ENCODE results near the gene STARD13.
"Not testable (repeated sequence)": the region's sequence is repeated elsewhere in the genome, so short reads cannot be mapped to it uniquely, and the experiment has no call there.

STARD13 gene

GRCh38 chr13:33169273-33169980 is 116.1 kb downstream of the STARD13 start:
- no peak for DNase-seq

DNA sequence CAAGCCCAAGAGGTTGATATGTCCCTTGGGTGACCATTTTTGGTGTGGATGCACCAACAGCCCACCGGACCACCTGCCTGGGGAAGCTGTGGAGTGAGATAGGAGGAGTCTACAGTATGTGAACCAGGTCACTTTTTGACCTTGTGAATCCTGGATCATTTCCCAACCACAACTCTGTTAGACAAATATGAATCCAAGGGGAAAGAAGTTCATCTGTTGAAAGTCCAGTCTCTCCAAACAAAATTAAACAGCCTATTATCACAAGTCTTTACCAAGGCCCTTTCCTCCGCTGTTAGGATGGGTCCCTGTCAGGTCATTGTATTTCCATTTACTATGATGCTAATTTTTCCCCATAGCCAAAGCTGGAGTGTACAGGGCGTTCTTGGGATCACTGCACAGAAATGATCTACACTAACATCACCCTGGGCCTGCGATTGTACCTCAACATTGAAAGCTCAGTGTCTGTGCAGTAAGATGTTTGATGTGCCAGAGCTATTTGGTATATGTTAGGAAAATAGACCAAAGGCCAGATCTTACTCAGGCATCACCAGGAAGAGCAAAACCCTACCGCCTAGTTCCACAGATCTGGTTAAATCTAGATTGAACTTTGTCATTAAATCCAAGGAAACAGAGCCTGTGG is 117.1 kb downstream of the STARD13 start:
- no peak for DNase-seq

- no peak for DNase-seq
Observed at GRCh38 chr13:33167491-33167890, 118.1 kb downstream of the STARD13 start.

GRCh38 chr13:33165787-33166186 is 119.8 kb downstream of the STARD13 start:
- DNase-seq = no peak

GRCh38 chr13:33164331-33164730 is 121.2 kb downstream of the STARD13 start:
- DNase-seq = no peak

GRCh38 chr13:33162725-33163124 is 122.8 kb downstream of the STARD13 start:
- DNase-seq = not testable (repeated sequence)

DNA sequence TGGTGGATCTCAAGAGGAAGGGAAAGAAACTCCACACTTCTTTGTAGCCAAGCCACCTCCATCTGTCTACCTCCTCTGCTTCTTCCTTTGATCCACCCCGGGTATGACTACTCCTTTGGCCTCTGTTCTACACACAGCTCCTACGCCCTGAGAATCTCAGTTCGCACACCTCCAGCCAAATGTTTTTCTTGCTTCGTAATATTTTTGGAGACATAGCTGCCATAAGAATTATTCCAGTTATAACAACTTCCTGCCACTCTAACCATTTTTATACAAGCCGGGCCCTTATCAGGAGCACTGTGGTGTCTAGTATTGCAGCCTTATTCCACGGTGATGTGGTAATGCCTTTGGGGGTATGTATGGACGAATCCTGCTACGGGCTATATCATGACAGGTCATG is 126.7 kb downstream of the STARD13 start:
- DNase-seq = no peak

- no peak for DNase-seq
Observed at GRCh38 chr13:33158271-33158670, 127.3 kb downstream of the STARD13 start.

DNA sequence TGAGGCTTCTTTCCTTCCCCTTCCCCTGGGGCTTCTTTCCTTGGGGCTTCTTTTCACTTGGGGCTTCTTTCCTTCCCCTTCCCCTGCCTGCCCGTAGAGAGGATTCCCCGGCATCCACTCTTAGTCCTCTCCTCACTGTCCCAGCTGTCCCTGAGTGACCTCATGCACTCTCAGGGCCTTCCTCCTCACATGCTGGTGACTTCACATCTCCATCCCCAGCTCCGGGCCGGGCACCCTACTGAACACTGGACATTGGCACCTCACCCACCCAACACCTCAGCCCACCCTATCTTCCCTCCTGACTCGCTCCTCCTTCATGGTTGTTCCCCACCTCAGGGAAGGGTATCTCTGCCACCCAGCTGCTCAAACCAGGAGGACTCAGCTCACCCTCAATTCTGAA is 130.6 kb downstream of the STARD13 start:
- DNase-seq = no peak

DNA sequence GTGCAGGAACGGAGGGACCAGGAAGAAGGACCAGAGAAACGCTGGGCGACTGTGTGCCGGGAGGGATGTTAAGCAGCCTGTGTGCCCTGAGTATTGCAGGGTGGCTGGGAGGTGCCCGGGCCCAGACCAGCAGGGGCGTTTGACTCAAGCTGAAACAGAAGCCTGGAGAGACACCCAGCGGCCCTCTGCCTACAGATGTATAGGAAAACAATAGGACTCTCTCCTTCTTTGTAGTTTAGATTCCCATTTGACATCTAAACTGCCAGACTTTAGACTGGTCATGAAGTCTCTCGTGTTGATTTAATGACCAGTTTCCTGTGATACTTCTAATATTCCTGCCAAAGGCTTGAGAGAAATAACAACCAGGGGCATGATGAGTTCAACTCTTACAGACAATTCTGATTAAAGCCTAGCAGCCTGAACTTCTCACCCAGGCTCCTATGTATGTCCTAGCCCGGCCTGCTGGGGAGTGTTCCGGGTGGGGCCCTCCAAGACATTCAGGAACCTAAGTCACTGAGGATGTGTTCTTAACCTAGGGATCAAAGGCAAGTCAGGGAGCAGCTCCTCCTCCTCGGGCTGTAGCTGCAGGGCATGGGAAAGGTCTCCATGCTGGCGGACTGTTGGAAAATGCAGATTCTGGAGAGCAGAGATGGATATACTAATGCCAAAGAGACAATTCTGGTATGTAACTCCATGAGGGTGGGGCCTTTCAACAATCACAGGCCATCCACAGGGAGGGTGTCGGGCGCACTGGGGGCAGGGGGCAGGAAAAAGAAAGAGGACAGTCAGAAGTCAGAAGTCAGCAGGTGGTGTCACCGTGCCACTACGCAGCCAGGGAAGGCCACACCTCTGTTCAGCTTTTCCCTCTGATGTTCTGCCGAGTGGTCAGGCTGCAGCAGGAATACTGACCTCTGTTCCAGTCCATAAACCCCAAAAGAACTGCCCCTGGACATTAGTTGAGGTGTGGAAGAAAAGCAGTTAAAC is 131.8 kb downstream of the STARD13 start:
- no peak for DNase-seq

DNA sequence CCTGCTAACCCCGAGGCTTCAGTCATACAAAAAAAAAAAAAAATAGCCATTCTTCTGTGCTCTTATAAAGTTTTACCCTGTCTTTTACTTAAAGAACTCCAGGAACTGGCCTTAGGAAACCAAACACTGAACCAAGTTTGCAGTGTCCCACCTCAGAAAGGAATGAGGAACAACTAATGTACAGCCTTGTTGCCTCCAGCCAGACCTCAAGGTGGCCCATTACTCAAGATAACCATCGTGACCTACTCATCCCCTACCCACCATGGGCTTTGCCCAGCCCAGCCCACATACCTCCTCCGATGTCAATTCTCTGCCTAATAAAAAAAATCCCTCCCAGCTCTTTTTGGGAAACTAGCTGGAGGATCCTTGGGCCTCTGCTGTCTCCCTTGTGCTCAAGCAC is 133.2 kb downstream of the STARD13 start:
- DNase-seq = no peak

- DNase-seq = no peak
Observed at GRCh38 chr13:33150662-33151061, 134.9 kb downstream of the STARD13 start.

GRCh38 chr13:33150126-33150525 is 135.4 kb downstream of the STARD13 start:
- no peak for DNase-seq

- no peak for DNase-seq
Observed at GRCh38 chr13:33147832-33148231, 137.7 kb downstream of the STARD13 start.

- DNase-seq = no peak
Observed at GRCh38 chr13:33146843-33147611, 138.5 kb downstream of the STARD13 start.

DNA sequence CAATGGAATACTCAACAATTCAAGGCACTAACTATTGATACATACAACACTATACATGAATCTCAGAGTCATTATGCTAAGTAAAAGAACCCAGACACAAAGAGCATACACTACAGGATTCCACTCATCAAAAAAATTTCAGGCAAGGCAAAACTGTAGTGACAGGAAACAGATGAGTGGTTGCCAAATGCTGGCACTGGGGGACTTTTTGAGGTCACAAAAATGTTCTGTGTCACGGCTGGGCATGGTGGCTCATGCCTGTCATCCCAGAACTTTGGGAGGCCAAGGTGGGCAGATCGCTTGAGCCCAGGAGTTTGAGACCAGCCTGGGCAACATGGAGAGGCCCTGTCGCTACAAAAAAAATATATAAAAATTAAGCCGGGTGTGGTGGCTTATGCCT is 139.9 kb downstream of the STARD13 start:
- DNase-seq = no peak

DNA sequence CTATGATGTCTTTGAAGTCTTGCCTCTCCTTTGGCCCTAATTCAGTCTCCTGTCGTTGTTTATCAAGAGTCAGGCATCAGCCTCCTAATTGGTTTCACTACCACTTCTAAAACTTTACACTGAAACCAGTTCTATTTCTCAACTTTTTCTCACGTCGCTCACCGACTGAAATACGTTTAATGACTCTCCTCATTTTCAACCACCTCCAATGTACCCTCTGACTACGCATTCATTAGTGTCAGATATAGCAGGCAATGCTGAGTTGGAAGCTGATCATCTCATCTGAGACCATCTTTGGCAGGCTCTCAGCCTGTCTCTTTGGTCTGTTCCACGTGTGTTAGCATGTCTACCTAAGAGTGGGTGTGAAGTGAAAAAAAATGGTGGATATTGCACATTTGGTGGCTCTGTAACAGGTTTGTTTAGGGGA is 141.2 kb downstream of the STARD13 start:
- no peak for DNase-seq

- DNase-seq = no peak
Observed at GRCh38 chr13:33139780-33140535, 145.6 kb downstream of the STARD13 start.

DNA sequence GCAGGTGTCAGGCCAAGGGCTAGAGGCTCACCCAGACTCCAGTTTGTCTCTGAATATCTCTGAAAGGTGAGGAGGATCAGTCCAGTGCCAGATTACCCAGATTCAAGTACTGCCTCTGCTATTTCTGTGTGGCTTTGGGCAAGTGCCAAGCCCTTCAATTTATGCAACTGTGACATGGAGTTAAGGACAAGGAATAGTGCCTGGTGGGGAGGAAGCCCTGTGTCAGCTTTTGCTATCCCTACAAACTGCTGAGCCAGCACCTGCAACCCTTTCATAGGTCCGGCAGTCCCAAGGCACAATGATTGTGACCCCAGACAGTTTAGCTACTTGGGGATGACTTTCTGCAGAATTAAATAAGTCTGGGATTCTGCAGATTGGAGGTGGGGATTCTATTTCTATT is 146.4 kb downstream of the STARD13 start:
- DNase-seq = no peak

GRCh38 chr13:33138441-33138840 is 147.1 kb downstream of the STARD13 start:
- DNase-seq = no peak

DNA sequence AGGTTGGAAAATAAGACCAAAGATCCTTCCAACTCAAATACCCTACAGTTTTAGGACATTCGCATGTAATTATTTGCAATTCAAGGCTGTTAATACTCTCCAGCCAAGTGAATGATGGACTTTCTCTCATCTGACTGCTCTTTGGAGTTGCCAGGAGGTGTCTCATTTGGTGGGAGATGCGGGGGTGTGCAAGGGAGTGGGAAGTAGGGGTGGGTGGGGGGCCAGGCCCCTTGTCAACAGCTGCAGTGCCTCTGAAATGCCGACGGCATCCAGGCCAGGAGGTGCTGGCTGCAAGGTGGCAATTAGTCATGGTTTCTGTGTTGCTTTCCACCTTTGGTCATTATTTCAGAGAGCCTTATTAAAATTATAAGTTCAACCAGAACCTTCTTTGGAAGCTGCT is 147.8 kb downstream of the STARD13 start:
- no peak for DNase-seq

- DNase-seq = no peak
Observed at GRCh38 chr13:33135097-33135496, 150.5 kb downstream of the STARD13 start.
